Middle frontal gyrus (tissue), 1 donor: ENCODE data around the gene DEFB124.
"Not testable (repeated sequence)": the region's sequence is repeated elsewhere in the genome, so short reads cannot be mapped to it uniquely, and the experiment has no call there.

ENCODE experiments used
- DNase-seq: peaks from one replicate; pipeline ENCODE4 v3.0.0-alpha.2; 2015; ENCODE audit warnings: low spot score; ENCODE audit errors: extremely low spot score

Gene DEFB124

DNA sequence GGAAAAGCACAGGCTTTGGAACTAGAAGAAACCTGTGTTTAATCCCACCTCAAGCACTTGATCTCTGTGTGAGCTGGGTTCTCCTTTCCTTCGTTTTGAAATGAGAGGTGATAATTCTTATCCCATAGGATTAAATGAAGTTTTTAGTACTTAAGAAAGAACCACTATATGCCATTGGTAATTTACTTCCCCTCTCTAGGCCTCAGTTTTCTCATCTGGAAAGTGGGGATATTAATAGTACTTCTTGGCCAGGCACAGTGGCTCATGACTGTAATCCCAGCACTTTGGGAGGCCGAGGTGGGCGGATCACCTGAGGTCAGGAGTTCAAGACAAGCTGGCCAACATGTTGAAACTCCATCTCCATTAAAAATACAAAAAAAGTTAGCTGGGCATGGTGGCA, 14.2 kb upstream of the DEFB124 start:
- no peak for DNase-seq

- no peak for DNase-seq
These were observed 13.2 kb upstream of the DEFB124 start for GRCh38 chr20:31488115-31488514.

- no peak for DNase-seq
These were observed 10.8 kb upstream of the DEFB124 start for GRCh38 chr20:31485450-31486339.

- DNase-seq = no peak
These were observed 9.1 kb upstream of the DEFB124 start for GRCh38 chr20:31484001-31484400.

DNA sequence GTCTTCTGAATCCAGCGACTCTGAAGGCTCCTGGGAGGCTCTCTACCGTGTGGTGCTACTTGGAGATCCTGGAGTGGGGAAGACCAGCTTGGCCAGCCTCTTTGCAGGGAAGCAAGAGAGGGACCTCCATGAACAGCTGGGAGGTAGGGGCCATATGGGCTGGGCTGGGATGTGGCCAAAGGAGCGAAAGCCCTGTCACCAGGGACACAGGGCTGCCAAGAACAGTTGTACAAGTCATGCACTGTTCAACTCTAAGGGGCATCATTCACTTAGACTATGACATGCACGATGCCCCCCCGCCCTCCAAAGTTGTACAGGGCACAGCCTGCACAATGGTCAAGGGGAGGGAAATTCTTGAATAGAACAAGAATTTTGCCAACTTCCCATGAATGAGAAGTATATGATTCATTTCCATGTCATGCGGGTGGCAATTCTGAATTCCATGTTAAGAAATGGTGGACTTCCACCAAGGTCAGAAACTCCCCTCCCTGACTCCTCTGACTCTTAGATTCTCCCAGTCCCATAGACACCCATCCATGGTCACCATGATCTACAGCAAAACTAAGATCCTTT, 1.8 kb upstream of the DEFB124 start:
- no peak for DNase-seq

- no peak for DNase-seq
These were observed 1.3 kb upstream of the DEFB124 start for GRCh38 chr20:31476294-31476585.

- no peak for DNase-seq
These were observed 756 bp upstream of the DEFB124 start for GRCh38 chr20:31475472-31476293.

- no peak for DNase-seq
These were observed 860 bp downstream of the DEFB124 start for GRCh38 chr20:31474097-31474436.

DNA sequence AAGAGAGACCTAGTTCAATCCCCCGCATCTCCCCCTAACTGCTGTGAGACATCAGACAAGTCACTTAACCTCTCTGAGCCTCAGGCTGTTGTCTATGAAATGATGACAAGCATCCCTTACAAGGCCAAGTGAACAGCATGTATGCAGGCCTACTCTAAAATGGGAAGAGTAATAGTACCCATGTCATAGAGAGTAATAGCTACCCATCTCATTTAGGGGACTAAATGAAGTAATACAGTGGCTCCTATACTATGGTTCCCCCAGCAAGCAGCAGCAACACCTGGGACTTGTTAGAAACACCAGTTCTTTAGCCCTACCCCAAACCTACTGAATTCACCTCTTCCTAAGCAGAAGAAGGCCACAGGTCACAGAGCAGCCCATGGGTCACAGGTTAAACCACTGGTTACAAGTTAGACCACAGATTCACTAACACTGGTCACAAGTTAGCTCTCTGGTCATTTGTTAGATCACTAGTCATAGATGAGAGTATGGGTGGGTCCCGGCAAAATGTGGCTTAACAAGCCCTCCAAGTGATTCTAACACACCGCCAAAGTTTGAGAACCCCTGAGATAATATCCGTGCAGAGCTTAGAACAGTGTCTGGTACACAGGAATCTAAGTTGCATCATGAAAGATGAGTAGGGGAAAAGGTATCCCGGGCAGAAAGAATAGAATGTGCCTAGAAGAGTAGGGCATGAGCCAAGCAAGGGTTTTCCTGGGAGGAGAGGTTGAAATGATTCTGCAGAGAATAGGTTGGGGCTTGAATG, 1.4 kb downstream of the DEFB124 start:
- no peak for DNase-seq

DNA sequence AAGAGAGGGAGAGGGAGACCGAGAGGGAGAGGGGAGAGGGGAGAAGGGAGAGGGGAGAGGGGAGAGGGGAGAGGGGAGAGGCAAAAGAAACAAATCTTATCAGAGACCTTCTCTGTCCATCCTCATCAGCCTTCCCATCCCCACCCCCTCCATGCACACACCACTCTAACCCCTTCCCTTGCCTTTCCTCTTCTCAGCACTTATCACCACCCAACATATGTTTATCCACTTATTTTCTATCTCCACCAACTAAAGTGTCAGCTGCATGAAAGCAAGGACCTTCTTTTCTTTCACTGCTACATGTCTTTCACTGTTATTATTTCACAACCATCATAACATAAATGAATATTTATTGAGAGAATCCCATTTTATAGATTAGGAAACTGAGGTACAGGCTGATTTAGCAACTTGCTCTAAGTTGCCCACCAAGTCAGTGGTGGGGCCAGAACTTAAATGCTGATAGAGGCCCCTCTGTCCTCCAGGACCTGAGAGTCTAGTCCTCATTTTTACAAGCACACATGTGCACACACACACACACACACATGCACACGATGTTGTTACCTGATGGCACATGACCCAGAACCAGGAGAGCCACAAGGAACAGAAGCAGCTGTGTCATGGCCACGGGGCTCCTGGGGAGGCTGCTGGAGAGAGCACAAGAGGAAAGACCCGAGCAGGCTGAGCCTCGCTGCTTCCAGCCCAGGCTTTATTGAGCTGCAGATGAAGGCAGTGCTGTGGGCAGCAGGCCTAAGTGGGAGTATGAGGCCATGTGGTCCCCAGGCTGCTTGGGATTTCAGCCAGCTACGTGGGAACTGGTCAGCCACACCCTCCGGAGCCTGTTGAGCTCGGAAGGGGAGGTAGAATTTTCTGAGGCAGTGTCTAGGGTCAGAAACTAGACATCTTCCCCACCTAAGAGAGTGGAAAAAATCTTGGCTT, 2.3 kb downstream of the DEFB124 start:
- no peak for DNase-seq

GRCh38 chr20:31470946-31471345, 4.0 kb downstream of the DEFB124 start:
- not testable (repeated sequence) for DNase-seq

DNA sequence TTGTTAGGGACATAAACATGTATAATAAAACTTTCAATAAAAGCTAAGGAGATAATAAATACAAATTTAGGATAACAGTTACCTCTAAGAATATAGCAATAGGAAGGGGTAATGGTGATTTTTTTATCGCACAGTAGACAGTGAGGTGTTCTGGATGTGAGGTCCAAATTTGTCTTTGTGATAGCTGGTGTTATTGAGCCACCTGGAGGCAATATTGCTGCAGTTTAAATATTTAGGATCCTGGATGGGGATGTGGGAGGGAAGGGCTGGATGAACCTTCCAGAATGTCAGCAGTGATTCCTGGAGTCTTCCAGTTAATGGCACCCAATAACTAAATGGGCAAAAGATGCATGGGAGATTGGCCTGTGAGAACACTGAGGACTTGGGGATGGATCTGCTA, 20.6 kb downstream of the DEFB124 start:
- DNase-seq = no peak

- no peak for DNase-seq
These were observed 22.4 kb downstream of the DEFB124 start for GRCh38 chr20:31452575-31452974.

- DNase-seq = no peak
These were observed 25.2 kb downstream of the DEFB124 start for GRCh38 chr20:31449511-31450414.

DNA sequence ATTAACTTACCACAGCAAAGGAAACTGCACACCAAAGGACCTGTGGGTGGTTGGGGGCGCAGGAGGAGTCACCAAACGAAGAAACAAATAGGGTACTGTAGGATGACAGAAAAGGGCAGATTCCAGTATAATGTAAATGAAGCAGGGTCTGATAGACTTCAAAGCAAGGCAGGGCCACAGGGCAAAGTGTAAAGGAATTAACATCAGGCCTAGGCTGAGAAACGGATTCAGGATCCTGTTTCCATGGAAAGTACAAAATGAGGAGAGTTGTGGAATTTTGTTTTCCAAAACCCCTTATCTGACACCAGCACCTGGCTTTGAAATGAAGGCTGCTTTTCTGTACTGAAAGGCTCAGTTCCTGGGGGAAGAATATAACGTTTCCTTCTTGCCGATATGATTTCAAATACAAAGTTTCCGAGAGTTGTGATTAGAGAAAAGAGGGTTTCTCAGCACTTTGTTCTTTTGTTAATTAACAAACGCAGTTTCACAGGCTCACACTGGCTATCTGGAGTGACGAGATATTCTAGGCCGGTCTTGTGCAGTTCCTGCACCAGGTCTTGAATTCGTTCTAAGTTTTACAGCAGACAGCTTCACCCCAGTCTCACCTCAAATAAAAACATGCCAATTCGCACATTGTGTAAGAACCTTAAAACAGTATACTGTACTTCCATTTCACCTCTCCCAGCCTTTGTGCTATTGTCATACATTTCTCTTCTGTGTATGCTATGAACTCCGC, 28.7 kb downstream of the DEFB124 start:
- no peak for DNase-seq

GRCh38 chr20:31440012-31440659, 34.8 kb downstream of the DEFB124 start, which contains the start of gene DEFB123:
TSS of gene DEFB123 (plus strand) at chr20:31440632. CDS start at chr20:31440699, 67 bp downstream.
- no peak for DNase-seq

DNA sequence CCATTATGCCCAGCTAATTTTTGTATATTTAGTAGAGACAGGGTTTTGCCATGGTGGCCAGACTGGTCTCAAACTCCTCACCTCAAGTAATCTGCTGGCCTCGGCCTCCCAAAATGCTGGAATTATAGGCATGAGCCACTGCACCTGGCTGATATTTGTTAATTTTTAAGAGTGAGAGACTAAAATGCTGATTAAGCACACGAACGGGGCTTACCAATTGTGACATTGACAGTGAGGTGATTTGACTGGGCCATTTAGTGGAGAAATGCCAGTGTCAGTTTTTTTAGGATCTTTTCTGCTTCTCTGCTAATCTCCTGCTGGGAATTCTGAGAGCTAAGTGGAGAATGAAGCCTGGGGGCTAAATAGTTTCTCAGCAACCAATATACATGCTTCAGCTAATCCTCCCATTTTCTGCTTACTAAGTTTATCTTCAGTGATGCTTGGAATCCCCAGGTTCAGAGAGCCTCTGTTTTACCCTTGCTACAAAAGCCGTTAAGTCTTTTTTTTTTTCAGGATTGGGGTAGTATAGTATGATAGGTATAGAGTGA, 44.3 kb downstream of the DEFB124 start:
- DNase-seq = no peak

- not testable (repeated sequence) for DNase-seq
These were observed 47.4 kb downstream of the DEFB124 start for GRCh38 chr20:31427576-31427975.
